Endodermal cell (in vitro differentiated cells): ENCODE data around the gene RALBP1. TPM values are rescaled to one million over a fixed set of nuclear protein-coding genes. Genes with fewer than 3 reads are reported as not detected.

ENCODE experiments used
- DNase-seq: peaks from one replicate; pipeline ENCODE4 v3.0.0-alpha.2; 2017
- H3K27ac ChIP-seq: 2 replicates; pipeline ENCODE4 v1.5.1; 2013; ENCODE audit warnings: mild to moderate bottlenecking, low read depth, low read length, moderate library complexity
- H3K27me3 ChIP-seq: 2 replicates; pipeline ENCODE4 v1.6.1; 2013; ENCODE audit warnings: mild to moderate bottlenecking, low read length, moderate library complexity; ENCODE audit not compliant: insufficient read depth, control insufficient read depth, poor library complexity, severe bottlenecking
- H3K36me3 ChIP-seq: 2 replicates; pipeline ENCODE4 v1.7.0; 2013; ENCODE audit warnings: mild to moderate bottlenecking, low read length, moderate library complexity; ENCODE audit not compliant: control insufficient read depth, insufficient read depth
- H3K4me1 ChIP-seq: one replicate; pipeline ENCODE4 v1.7.0; 2013; ENCODE audit warnings: low read length; ENCODE audit not compliant: control insufficient read depth, insufficient read depth
- H3K4me3 ChIP-seq: 2 replicates; pipeline ENCODE4 v1.5.1; 2013; ENCODE audit warnings: mild to moderate bottlenecking, low read length, moderate library complexity
- H3K9ac ChIP-seq: 2 replicates; pipeline ENCODE4 v1.6.1; 2013; ENCODE audit warnings: mild to moderate bottlenecking, low read length, moderate library complexity; ENCODE audit not compliant: poor library complexity, severe bottlenecking; ENCODE audit errors: extremely low read depth
- H3K9me3 ChIP-seq: 2 replicates; pipeline ENCODE4 v1.6.1; 2013; ENCODE audit warnings: mild to moderate bottlenecking, low read length, moderate library complexity; ENCODE audit not compliant: control insufficient read depth
- H3K27ac Mint-ChIP-seq: 2 replicates; pipeline ENCODE4 v1.8.0; 2020; ENCODE audit warnings: mixed read lengths
- H3K27me3 Mint-ChIP-seq: 2 replicates; pipeline ENCODE4 v1.8.0; 2021; ENCODE audit warnings: mild to moderate bottlenecking, mixed read lengths; ENCODE audit not compliant: insufficient read depth
- H3K36me3 Mint-ChIP-seq: 2 replicates; pipeline ENCODE4 v1.8.0; 2020; ENCODE audit warnings: low read depth, mixed read lengths
- H3K4me1 Mint-ChIP-seq: 2 replicates; pipeline ENCODE4 v1.8.0; 2020; ENCODE audit warnings: mixed read lengths
- H3K4me3 Mint-ChIP-seq: 2 replicates; pipeline ENCODE4 v1.8.0; 2020; ENCODE audit warnings: mild to moderate bottlenecking, moderate library complexity, mixed read lengths
- H3K9me3 Mint-ChIP-seq: 2 replicates; pipeline ENCODE4 v1.8.0; 2020; ENCODE audit warnings: mild to moderate bottlenecking, mixed read lengths
- WGBS, 2 experiments: methylation state at CpG; one replicate each; pipeline versions ENCODE4 v1.1.5 to v1.1.7; 2013; ENCODE audit warnings: missing lambda C conversion rate in 2 of 2, mixed read lengths in 1 of 2; ENCODE audit not compliant: insufficient coverage in 1 of 2, insufficient read length in 1 of 2; 5-methylcytosine and 5-hydroxymethylcytosine counted together
- total RNA-seq, 2 donors: library from RNA; stranded (reverse); fragmentation: NEBNext Ultra II Directional in 1 of 2; extraction: Animal tissue kit (Norgen Biotek cat#: 25700) in 1 of 2; gene quantifications; 2 replicates in 1 of 2; 3 replicates in 1 of 2; pipeline ENCODE4 v1.2.1, GENCODE V29; 2021
- TF ChIP-seq, protein P1 (sequence below): fragments of 200-600 bp; sonication (generic); conservative IDR thresholded peaks from 2 replicates; pipeline ENCODE4 v1.5.0; 2021; ENCODE audit warnings: antibody characterized with exemption, mild to moderate bottlenecking

RALBP1 gene
- total RNA-seq, 2 donors from 2014 or later = 60.5 to 64.9 TPM

DNA sequence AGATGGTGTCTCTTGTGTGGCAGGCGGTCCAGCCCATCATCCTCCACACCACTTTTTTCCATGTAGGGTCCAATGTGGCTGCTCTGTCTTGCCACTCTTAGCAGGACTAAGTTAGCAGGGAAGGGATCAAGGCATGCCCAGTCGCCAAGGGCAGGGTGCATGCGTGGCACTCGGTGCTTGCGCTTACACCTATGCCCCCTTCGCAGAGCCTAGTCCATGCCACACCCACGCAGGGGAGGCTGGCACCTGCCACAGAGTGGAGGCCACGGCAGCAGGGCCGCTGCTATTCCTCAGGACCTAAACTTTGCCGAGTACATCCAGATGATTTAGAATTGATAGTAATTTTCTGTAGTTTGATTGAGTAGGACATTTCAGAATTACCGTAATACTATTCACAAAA, 59.5 kb downstream of the RALBP1 start:
- Histone ChIP-seq H3K27ac (peak overlapping the region; percentile 22), H3K9ac (no peak overlapping the region), H3K36me3 (peaks cover 55% of the 10 kb centered on the region), H3K27me3 (no peaks in the 10 kb centered on the region), H3K4me3 (no peak overlapping the region), H3K4me1 (no peaks in the 10 kb centered on the region), H3K9me3 (no peaks in the 10 kb centered on the region)
- no peak overlapping the region for H3K27ac Mint-ChIP-seq
- no peaks in the 10 kb centered on the region for H3K27me3 Mint-ChIP-seq
- H3K4me1 Mint-ChIP-seq = no peaks in the 10 kb centered on the region
- TF ChIP-seq, protein P1, sequence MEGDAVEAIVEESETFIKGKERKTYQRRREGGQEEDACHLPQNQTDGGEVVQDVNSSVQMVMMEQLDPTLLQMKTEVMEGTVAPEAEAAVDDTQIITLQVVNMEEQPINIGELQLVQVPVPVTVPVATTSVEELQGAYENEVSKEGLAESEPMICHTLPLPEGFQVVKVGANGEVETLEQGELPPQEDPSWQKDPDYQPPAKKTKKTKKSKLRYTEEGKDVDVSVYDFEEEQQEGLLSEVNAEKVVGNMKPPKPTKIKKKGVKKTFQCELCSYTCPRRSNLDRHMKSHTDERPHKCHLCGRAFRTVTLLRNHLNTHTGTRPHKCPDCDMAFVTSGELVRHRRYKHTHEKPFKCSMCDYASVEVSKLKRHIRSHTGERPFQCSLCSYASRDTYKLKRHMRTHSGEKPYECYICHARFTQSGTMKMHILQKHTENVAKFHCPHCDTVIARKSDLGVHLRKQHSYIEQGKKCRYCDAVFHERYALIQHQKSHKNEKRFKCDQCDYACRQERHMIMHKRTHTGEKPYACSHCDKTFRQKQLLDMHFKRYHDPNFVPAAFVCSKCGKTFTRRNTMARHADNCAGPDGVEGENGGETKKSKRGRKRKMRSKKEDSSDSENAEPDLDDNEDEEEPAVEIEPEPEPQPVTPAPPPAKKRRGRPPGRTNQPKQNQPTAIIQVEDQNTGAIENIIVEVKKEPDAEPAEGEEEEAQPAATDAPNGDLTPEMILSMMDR = no peak
- 95 to 100% methylated on average over 8 to 11 of the region's 11 CpGs for WGBS, 2 experiments
- no peak overlapping the region for H3K4me3 Mint-ChIP-seq
- H3K9me3 Mint-ChIP-seq = no peaks in the 10 kb centered on the region
- peaks cover 65% of the 10 kb centered on the region for H3K36me3 Mint-ChIP-seq
- no peak for DNase-seq

DNA sequence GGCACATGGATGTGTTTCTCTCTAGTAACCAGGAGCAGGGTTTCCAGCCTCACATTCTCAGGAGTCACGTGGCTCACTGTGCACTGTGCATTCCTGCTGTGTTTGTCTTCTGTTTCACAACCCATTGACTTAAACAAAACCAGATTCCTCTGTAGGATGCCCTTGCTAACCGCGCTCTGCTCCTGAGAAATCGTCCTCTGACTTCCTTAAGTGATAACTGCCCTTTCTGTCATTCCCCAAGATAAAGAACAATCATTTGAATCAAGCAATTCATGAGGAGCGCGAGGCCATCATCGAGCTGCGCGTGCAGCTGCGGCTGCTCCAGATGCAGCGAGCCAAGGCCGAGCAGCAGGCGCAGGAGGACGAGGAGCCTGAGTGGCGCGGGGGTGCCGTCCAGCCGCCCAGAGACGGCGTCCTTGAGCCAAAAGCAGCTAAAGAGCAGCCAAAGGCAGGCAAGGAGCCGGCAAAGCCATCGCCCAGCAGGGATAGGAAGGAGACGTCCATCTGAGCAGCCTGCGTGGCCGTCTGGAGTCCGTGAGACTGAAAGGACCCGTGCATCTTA, 60.2 kb downstream of the RALBP1 start:
- 90 to 95% methylated on average over 20 to 27 of the region's 27 CpGs for WGBS, 2 experiments
- Histone ChIP-seq H3K4me1 (no peaks in the 10 kb centered on the region), H3K36me3 (peaks cover 48% of the 10 kb centered on the region), H3K9me3 (no peaks in the 10 kb centered on the region), H3K4me3 (no peak overlapping the region), H3K9ac (no peak overlapping the region), H3K27ac (peak overlapping the region; percentile 82), H3K27me3 (no peaks in the 10 kb centered on the region)
- no peaks in the 10 kb centered on the region for H3K9me3 Mint-ChIP-seq
- H3K4me1 Mint-ChIP-seq = no peaks in the 10 kb centered on the region
- H3K27me3 Mint-ChIP-seq = no peaks in the 10 kb centered on the region
- no peak for DNase-seq
- no peak overlapping the region for H3K27ac Mint-ChIP-seq
- H3K4me3 Mint-ChIP-seq = no peak overlapping the region
- peaks cover 62% of the 10 kb centered on the region for H3K36me3 Mint-ChIP-seq
- TF ChIP-seq, protein P1 = no peak

DNA sequence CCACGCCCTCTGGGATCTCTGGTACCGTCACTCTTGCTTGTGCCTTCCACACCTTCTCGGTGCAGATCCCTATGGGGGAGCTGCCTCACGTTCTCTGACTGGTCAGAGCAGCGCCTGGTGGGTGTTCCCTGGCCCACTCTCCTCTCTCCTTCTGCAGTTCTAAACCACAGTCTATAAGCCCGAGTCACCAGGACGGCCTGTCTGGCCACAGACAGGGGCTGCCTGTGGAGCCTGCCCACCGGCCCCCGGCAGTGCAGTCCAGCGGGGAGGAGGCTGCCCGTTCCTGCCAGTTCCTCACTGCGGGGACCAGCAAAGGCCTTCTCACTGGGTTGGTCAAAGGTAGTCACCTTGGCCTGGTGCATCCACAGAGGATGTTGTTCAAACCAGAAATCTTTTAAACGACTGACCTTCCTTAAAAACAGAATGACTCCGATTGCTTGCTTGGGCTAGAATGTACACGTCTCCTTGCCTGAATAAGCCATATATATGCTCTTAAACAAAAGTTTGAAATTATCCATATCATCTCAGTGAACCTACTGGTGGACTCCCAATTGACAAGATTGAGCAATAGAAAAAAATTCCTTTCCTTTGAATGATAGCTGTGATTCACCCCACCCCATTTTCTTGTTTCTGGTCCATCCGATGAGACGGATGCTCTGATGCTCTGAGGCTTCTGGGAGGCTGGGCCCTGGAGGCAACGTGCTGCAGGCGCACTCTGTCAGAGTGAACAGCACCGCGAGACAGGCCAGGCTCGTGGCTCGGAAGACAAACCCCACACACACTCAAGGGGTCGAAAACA, 61.2 kb downstream of the RALBP1 start:
- 94 to 97% methylated on average over 11 to 17 of the region's 24 CpGs for WGBS, 2 experiments
- no peak overlapping the region for H3K4me3 Mint-ChIP-seq

More for the DNA sequence above, 61.2 kb downstream of the RALBP1 start:
- Histone ChIP-seq H3K36me3 (peaks cover 41% of the 10 kb centered on the region), H3K9me3 (no peaks in the 10 kb centered on the region), H3K27ac (no peak overlapping the region), H3K4me1 (no peaks in the 10 kb centered on the region), H3K4me3 (no peak overlapping the region), H3K27me3 (no peaks in the 10 kb centered on the region), H3K9ac (no peak overlapping the region)
- Mint-ChIP-seq H3K27me3 (no peaks in the 10 kb centered on the region), H3K4me1 (no peaks in the 10 kb centered on the region), H3K27ac (no peak overlapping the region), H3K9me3 (no peaks in the 10 kb centered on the region), H3K36me3 (peaks cover 53% of the 10 kb centered on the region)
- TF ChIP-seq, protein P1 = no peak
- DNase-seq = no peak
